ENCODE measurements around the gene FAM50A.
"Not testable (repeated sequence)": the region's sequence is repeated elsewhere in the genome, so short reads cannot be mapped to it uniquely, and the experiment has no call there.

Gene FAM50A, protein sequence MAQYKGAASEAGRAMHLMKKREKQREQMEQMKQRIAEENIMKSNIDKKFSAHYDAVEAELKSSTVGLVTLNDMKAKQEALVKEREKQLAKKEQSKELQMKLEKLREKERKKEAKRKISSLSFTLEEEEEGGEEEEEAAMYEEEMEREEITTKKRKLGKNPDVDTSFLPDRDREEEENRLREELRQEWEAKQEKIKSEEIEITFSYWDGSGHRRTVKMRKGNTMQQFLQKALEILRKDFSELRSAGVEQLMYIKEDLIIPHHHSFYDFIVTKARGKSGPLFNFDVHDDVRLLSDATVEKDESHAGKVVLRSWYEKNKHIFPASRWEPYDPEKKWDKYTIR

DNA sequence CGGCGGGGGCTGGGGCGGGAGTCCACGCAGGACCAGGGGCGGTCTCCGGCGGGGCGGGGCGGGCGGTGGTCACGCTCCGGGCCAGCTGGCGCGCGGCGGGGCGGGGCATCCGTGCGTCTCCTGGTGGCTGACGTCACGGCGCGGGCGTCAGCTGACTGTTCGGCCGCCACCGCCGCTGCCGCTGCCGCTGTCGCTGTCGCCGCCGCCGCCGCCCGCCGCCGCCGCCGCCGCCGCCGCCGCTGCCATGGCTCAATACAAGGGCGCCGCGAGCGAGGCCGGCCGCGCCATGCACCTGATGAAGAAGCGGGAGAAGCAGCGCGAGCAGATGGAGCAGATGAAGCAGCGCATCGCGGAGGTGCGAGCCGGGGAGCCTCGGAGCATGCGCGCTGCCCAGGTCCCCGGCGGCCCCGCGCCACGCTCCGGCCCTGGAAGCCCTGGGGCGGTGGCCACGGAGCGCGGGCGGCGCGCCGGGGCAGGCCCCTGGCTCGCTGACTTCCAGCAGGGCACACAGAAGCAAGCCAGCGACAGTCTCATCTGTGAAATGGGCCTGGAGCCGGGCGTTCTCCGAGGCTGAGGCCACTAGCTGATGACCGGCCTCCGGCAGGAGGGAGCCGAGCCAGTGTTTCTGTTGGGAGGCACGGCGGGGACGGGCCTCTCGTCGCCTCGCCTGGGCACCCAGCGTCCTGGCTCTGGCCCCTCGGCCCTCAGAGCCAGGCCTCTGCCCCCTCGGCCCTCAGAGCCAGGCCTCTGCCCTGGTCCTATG lies at the start of gene FAM50A:
Gene FAM50A (plus strand): TSS at position 150 of the 763 bp plus-strand sequence. CDS start 95 bp downstream, at position 245.
- peak; percentile 22 for DNase-seq

DNA sequence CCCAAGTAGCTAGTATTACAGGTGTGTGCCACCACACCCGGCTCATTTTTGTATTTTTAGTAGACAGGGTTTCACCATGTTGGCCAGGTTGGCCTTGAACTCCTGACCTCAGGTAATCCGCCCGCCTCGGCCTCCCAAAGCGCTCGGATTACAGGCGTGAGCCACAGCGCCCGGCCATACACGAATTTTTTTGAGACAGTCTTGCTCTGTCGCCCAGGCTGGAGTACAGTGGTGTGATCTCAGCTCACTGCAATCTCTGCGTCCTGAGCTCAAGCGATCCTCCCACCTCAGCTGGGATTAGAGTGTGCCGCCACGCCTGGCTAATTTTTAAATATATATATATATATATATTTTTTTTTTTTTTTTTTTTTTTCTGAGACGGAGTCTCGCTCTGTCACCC lies 47.6 kb upstream of the FAM50A start:
- not testable (repeated sequence) for DNase-seq

DNA sequence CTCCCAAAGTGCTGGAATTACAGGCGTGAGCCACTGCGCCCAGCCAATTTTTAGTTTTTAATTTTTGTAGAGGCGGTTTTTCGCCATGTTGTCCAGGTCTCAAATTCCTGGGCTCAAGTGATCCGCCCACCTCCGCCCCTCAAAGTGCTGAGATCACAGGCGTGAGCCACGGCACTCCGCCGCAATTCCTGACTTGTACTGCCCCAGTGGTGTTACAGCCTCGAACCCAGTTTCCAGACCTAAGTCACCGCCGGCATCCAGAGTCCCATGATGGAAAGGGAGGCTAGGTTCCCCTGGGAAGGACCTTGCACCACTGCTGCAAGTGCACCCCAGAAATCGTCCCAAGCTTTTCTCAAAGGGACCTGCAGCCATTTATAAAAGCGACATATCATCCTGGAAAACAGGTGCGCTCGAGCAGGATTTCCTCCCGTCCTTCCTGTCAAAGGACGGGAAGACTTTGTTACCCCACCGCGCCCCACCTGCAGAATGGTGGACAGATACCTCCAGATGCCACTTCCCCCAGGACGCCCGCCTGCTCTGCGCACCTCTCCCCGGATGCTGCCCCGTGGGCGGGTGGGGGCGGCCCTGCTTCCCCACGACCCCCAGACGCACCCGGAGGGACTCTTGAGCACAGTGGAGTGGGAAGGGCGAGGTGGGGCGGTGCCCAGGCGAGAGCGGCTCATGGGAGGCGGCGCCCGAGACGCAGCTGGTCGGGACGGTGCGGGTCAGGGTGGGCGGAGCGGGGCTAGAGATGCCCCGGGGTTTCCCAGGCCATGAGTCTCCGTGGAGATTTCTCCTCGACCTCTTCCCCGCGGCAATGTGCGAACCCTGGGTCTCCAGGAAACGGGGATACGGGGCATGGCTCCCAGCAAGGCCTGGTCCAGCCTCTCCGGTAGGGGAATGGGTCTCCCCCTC lies 46.7 kb upstream of the FAM50A start:
- peak; percentile 35 for DNase-seq

DNA sequence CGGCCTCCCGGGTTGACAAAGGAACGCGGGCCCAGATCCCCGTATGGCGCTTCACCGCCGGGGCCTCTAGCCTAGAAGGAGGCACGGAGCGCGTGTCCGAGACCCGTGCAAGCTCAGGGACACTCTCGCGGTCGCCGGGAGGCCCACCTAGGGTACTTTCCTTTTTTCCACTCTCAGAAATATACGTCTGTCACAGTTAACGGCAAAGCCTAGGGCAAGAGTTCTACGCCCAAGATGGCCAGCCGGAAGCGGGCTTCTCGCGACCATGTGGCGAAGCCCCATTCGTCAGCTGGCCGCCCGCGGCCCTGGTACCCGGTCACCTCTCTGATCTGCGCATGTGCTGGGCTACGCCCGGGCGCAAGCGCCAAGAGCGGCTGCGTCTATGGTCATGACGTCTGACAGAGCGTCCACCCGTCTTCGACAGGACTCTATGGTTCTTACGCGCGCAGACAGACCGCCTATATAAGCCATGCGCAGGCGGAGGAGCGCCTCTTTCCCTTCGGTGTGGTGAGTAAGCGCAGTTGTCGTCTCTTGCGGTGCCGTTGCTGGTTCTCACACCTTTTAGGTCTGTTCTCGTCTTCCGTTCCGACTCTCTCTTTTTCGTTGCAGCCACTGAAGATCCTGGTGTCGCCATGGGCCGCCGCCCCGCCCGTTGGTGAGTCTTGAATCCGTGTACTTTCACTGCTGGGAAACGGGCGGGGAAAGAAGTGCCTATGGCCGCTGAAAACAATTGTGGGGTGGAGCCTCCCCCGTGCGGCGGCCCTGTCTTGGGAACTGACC lies 45.9 kb upstream of the FAM50A start, which contains the start of gene RPL10:
Gene RPL10 (plus strand): TSS at position 490 of the 780 bp plus-strand sequence. CDS start 143 bp downstream, at position 633.
- peak; percentile 87 for DNase-seq

DNA sequence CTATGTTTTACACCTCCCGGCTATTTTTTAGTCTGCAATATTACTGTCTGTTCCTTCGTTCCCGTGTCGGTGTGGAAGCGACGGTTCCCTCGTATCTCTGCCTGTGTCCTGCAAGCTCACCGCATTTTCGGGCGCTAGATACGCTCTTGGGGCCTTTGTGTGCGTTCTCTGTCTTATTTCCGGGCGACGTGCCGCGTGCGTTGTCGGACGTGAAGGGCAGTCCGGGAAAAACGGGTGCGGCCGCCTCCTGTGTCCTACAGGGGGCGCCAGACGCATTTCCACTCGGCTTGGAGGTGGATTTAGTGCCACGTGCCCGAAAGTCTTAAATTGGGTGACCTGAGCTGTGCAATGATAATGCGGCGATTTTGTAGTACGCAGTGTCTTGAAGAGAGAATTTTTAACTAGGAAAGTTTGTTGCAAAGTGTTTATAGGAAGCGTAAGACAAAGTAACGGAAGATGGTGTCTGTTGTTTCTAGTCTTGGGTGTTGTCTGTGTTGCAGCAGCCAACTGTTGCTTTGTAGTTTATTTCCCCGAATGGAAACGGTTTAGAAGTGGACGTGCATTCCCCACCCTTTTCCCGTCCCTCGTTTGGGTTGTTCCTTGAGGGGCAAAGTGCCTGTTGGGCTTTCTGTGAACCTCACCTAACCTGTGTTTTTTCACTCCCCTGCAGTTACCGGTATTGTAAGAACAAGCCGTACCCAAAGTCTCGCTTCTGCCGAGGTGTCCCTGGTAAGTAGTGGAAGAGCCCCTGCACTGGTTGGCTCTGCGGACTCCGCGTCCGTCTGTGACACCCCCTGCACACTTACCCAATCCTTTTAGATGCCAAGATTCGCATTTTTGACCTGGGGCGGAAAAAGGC lies 45.0 kb upstream of the FAM50A start:
- DNase-seq, result peak; percentile 46

DNA sequence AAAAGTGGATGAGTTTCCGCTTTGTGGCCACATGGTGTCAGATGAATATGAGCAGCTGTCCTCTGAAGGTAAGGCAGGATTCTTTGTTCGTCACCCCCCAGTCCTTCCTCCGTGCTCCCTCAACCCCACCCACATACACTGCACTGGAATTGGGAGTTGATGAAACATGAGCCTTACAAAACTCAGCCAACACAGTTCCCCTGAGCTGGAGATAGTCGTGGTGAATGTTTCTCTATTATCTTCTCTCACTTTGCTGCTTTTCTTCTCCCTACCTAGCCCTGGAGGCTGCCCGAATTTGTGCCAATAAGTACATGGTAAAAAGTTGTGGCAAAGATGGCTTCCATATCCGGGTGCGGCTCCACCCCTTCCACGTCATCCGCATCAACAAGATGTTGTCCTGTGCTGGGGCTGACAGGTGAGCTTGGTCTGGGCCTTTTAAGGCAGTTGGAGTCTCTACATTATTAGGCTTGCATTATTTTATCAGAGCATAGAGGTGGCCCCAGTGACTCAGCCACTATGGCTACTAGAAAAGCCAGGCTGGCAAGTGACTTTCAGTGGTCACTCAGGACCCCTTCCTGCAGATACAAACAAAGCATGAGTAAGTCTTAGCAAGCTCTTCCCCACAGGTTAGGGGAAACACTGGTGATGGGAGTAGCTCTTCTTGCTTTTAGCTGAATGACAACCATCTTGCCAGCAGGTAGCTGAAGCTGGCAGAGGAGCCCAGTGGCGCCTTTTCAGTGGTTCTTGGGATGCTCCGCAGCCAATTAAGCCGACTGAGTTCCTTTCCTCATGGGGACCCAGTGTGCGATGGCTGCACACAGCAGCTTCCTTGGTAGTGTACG lies 44.2 kb upstream of the FAM50A start:
- DNase-seq, result no peak

DNA sequence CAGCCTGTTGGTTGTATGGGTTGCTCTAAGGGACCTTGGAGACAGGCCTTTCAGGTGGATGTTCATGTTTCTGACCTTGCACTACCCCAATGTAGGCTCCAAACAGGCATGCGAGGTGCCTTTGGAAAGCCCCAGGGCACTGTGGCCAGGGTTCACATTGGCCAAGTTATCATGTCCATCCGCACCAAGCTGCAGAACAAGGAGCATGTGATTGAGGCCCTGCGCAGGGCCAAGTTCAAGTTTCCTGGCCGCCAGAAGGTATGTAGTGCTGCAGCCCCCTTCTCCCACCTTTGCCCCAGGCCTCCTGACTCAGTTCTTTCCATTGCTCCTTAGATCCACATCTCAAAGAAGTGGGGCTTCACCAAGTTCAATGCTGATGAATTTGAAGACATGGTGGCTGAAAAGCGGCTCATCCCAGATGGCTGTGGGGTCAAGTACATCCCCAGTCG lies 43.5 kb upstream of the FAM50A start:
- DNase-seq, result not testable (repeated sequence)

DNA sequence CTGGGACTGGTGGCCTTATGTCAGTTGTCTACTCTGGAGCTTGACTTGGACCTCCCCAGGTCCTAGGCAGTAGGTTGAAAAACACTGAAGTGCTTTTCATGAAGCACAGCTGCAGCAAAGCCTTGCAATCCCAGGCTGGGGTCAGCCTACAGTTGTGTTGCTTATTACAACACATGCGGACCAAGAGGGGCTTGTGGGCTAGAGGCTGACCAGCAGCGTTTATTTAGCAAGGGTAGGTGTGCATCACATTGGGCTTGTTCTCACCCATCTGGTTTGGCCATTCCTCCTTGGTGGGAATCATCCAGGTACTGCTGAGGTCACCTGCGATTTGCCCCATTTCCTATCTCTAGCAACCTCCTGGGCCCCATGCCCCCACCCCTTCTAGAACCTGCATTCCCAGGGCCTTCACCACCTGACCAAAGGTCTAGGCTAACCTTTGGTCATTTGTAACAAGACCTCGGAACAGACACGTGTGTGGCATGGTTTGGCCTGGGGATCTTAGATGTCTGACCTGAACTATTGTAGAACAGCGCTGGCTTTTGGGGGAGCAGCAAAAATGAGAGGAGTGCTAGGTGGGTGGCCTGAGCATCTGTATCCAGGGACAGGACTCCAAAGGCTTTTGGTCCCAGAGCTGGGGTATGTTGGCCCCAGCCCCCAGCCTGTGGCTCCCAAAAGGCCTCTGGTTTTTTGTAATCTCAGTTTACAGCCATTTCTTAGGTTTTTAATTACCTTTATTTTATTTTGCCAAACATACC lies 42.7 kb upstream of the FAM50A start:
- no peak for DNase-seq

DNA sequence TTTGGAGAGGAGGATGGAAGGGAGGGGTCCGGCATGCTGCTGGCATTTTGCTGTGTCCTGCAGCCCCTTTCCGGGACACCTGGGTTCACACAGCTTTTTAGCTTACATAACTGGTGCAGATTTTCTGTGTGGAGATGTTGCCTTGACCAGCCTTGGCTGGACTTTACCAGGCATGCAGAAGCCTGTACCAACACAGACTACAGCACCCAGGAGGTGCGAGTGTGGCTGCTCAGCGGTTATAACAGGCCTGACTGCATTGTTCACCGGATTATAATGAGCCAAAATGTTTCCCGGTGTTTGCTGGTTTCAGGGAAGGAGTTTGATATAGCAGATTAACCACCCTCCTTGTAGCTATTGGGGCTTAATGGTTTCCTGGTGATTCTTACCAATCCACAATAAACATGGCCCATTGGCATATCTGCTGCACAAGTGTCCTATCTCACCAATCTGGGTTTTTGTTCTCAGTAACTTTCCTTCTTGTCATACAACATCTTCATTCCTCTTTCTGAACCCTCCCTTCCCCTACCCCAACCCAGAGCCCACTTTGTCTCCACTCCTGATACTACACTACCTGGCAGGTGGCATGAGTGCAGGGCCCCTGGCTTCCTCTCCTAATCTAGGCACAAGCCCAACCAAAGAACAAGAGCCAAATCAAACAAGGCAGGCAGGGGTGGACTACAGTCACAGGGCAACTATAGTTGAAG lies 41.9 kb upstream of the FAM50A start:
- DNase-seq, result no peak

DNA sequence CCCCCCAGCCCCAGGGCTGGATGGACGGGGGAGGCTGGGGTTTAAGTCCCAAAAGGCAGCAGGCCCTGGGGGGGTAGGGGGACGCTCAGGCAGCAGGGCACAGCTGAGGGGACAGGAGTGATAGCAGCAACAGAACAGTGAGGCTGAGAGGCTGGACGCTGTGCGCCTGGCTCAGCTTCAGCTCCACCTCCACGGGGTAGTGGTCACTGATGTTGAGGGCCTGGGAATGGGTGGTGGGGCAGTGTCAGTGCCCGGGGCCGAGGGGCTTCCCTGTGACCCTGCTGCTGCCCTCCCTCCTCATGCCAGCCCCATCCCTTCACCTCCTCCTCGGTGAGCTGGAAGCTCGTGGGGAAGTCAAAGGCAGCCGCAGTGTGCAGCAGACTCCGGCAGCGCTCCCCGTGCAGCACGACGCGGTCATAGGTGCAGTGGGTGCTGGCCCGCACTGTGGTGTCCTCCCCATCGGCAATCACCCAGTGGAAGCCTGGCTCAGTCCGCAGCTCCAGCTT lies 41.3 kb upstream of the FAM50A start:
- DNase-seq, result no peak

DNA sequence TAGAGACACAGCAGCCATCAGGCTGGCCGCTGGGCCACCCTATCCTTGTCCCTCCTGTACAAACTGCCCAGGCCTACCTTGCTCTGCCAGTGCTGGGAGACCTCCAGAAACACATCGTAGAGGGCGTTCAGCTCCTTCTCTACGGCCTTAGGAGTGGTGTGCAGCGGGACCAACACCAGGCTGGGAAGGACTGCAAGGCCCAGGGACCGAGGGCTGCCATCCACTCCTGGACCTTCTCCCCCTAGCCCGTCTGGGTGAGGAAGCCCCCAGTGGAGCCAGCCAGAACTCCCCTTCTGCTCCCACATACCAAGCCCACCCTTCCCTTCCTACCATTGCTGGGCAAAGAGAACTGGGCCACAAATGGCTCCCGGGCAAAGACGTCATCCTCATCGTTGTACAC lies 40.7 kb upstream of the FAM50A start:
- DNase-seq, result no peak

DNA sequence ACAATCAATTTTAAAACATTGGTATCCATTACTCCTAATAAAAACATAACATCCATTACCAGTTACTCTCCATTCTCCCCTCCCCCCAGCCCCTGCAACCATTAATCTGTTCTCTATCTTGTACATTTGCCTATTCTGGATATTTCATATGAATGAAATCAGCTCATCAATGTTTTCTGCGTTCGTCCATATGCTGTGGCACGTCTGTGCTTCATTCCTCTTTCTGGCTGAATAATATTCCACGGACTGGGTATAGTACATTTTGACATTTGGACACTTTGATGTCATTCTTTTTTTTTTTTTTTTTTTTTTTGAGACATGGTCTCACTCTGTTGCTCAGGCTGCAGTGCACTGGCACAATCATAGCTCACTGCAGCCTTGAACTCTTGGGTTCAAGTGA lies 40.1 kb upstream of the FAM50A start:
- DNase-seq, result no peak

DNA sequence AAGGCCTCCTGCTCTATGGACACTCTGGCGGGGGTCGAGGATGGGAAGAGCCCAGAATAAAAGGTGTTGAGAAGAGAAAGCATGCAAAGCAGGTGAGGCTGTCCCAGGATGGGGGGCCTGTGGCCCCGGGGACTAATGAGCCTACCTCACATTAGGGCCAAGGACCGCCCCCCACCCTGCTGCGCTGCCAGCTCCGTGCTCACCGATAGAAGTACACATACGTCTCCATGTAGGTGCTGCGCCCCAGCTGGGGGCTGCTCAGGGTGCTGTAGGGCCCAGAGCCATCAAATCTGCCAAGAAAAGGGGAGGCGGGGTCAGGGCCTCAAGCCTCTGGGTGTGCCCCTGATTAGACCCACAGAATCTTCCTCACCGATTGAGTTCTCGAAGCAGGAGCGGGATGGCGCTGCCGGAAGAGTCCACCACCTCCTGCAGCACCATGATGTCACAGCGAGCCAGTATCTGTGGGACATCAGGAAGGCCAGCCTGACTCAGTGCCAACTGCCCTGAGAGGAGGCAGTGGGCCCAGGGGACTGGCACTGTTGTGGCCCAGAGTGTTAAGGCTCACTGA lies 39.2 kb upstream of the FAM50A start:
- no peak for DNase-seq

DNA sequence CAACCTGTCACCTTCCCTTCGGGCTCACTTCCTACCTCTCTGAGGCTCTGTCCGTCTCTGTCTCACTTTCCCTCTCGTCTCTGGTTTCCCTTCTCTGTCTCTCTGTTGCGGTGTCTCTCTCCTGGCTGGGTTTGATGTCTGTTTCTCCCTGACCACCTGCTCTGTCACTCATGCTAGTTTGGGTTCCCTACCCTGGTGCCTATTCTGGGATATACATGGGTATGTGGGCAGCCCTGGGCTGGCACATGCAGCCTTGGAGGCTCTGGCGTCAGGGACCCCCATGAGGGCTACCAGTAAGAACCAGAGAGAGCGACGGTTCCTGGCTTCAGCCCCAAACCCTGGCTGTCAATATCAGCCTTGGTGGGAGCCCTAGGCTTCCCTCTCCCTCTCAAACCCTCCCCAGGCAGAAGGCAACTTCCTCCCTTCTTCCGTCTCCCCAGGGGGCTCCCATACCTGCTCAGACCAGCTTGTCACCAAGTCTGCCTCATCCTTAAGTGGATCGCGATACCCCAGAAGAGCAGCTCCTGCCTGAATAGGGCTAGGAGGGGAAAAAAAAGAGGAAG lies 35.2 kb upstream of the FAM50A start:
- DNase-seq, result no peak

DNA sequence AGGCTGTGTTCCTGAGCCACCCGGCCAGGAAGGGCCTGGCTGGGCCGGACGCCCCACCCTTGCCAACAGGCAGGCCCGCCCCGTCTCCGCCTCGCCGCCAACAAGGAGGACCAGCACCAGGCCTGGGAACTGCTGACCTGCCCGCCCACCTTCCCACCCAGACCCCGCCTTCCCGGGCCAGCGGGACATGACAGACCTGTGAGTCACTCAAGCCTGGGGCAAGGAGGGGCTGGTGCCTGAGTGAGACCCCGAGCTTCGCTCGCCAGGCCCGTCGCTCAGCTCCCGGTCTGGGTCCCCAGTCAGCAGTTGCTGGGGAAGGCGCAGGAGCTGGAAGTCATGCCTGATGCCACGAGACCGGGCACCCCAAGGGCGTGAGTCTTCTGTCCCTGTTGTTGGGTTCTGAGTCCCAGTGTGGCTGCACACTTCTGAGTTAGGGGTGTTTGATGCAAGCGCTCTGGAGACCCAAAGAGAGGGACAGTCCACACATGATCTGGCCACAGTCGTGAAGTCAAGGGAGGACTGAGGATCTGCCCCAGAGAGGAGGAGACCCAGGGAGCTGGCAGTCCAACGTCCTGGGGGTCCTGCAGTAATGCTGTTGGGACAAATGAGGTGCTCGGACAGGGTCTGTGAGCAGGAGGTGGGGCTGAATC lies 34.6 kb upstream of the FAM50A start, which contains the start of gene DNASE1L1:
Gene DNASE1L1 (minus strand): TSS at position 33 of the 650 bp plus-strand sequence. CDS start 3,686 bp downstream, outside the sequence.
- no peak for DNase-seq

DNA sequence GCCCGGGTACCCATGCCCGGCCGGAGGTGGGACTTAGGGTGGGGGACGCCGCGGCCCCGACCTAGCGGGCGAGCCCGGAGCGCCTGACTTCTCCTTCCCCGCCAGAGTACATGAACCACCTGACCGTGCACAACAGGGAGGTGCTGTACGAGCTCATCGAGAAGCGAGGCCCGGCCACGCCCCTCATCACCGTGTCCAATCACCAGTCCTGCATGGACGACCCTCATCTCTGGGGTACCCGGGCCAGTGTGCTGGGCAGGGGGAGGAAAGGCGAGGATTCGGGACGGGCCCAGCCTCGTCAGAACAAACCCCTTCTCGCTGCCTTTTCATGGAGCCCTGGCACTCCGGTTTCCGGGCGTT lies 32.0 kb upstream of the FAM50A start:
- peak; percentile 28 for DNase-seq

DNA sequence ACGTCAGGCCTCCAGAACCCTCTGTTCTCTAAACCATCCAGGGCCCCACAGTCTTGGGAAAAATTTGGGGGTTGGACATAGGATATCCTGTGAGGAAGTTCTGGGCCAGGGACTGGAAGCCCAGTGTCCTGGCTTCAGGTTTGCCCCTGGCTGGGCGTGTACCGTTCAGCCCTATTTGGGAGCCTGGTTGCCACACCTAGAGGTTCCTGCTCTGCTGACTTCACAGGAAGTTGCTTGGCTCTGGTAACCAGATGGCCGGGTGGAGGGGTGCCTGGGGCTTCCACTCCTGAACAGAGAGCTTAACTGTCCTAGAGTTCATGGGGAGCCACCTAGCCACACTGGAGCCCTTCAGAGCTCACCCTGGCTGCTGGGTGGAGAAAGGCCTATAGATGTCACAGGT lies 31.5 kb upstream of the FAM50A start:
- DNase-seq, result no peak
